ENCODE measurements around the gene SLFN11. TPM values are rescaled to one million over a fixed set of nuclear protein-coding genes. Genes with fewer than 3 reads are reported as not detected.
A peak's percentile ranks its signal among the peaks of the same experiment; 100 is the strongest.

The SLFN11 gene
- total RNA-seq, 2 donors from 2014 or later, result 9.2 to 16.6 TPM

GRCh38 chr17:35315971-35316370, 57.5 kb downstream of the SLFN11 start:
- Histone ChIP-seq H3K4me1 (peaks cover 9% of the 10 kb centered on the region), H3K27ac (no peak overlapping the region), H3K4me3 (no peak overlapping the region), H3K36me3 (replicated peaks in 1 of 2; ENCODE audit: insufficient read depth in 1 of 2, low read depth in 2 of 2) (no peaks in the 10 kb centered on the region), H3K27me3 (peaks cover 0 to 3% of the 10 kb centered on the region in 2 donors), H3K9me3 (no peaks in the 10 kb centered on the region)
- ATAC-seq (no peak), DNase-seq (no peak)
- TF ChIP-seq POLR2A (IDR thresholded peaks at IDR 0.05) (no peak), CTCF (IDR thresholded peaks at IDR 0.05) (no peak)
- intact Hi-C loops (cut with DNase I), result loop anchor here (10.0 kb wide), 2 partner anchors 151 to 429 kb away; no protein-coding TSS in a partner anchor
- 58 to 70% methylated on average over 2 of the region's 2 CpGs for WGBS, 2 donors

GRCh38 chr17:35315283-35315682, 58.1 kb downstream of the SLFN11 start:
- Histone ChIP-seq H3K27me3 (peaks cover 0 to 3% of the 10 kb centered on the region in 2 donors), H3K27ac (no peak overlapping the region), H3K9me3 (no peaks in the 10 kb centered on the region), H3K36me3 (replicated peaks in 1 of 2; ENCODE audit: insufficient read depth in 1 of 2, low read depth in 2 of 2) (no peaks in the 10 kb centered on the region), H3K4me1 (peaks cover 9% of the 10 kb centered on the region), H3K4me3 (no peak overlapping the region)
- ATAC-seq (no peak), DNase-seq (peak in 1 of 4 donors; percentile 18)
- TF ChIP-seq POLR2A (IDR thresholded peaks at IDR 0.05) (no peak), CTCF (IDR thresholded peaks at IDR 0.05) (no peak)
- 18 to 25% methylated on average over 5 of the region's 5 CpGs for WGBS, 2 donors
- intact Hi-C loops (cut with DNase I), result loop anchor here (10.0 kb wide), 2 partner anchors 150 to 430 kb away; no protein-coding TSS in a partner anchor

GRCh38 chr17:35314415-35315216, 58.8 kb downstream of the SLFN11 start:
- WGBS, 2 donors, result 62 to 100% methylated on average over 1 to 9 of the region's 9 CpGs
- TF ChIP-seq POLR2A (IDR thresholded peaks at IDR 0.05) (no peak), CTCF (IDR thresholded peaks at IDR 0.05) (no peak)
- no peak for DNase-seq
- Histone ChIP-seq H3K4me1 (peaks cover 9% of the 10 kb centered on the region), H3K27me3 (peaks cover 0 to 3% of the 10 kb centered on the region in 2 donors), H3K27ac (no peak overlapping the region), H3K9me3 (no peaks in the 10 kb centered on the region), H3K36me3 (replicated peaks in 1 of 2; ENCODE audit: insufficient read depth in 1 of 2, low read depth in 2 of 2) (no peaks in the 10 kb centered on the region), H3K4me3 (no peak overlapping the region)
- no peak for ATAC-seq
- intact Hi-C loops (cut with DNase I), result loop anchor here (5.0 to 10.0 kb wide), 3 partner anchors 150 to 430 kb away; partner anchors contain the start of gene SLFN12L

- intact Hi-C loops (cut with DNase I), result loop anchor here (5.0 to 10.0 kb wide), 3 partner anchors 149 to 431 kb away; partner anchors contain the start of gene SLFN12L
- TF ChIP-seq POLR2A (IDR thresholded peaks at IDR 0.05) (no peak), CTCF (IDR thresholded peaks at IDR 0.05) (no peak)
- peak overlapping the region in 1 of 4 donors; percentile 8 for H3K27ac ChIP-seq
- peak; percentile 31 for ATAC-seq
- DNase-seq, result no peak
- WGBS, 2 donors, result 5 to 15% methylated on average over 4 to 19 of the region's 19 CpGs
- H3K4me1 ChIP-seq, result peaks cover 9% of the 10 kb centered on the region
- H3K4me3 ChIP-seq, result no peak overlapping the region
- H3K9me3 ChIP-seq, result no peaks in the 10 kb centered on the region
- peaks cover 0 to 3% of the 10 kb centered on the region in 2 donors for H3K27me3 ChIP-seq
- no peaks in the 10 kb centered on the region for H3K36me3 ChIP-seq (replicated peaks in 1 of 2; ENCODE audit: insufficient read depth in 1 of 2, low read depth in 2 of 2)
Measured at GRCh38 chr17:35313875-35314409, 59.5 kb downstream of the SLFN11 start.
